Panc1 (cell line): ENCODE data around the gene TMEM43.

ENCODE experiments used
- POLR2AphosphoS5 ChIP-seq: IDR thresholded peaks from 2 replicates; pipeline ENCODE4 v1.6.1; 2012; ENCODE audit warnings: mild to moderate bottlenecking, low read depth, low read length, moderate library complexity
- TF ChIP-seq, protein P1 (sequence below): fragments of 450-650 bp; IDR thresholded peaks from 2 replicates; pipeline ENCODE4 v1.5.1; 2017; ENCODE audit warnings: mild to moderate bottlenecking

DNA sequence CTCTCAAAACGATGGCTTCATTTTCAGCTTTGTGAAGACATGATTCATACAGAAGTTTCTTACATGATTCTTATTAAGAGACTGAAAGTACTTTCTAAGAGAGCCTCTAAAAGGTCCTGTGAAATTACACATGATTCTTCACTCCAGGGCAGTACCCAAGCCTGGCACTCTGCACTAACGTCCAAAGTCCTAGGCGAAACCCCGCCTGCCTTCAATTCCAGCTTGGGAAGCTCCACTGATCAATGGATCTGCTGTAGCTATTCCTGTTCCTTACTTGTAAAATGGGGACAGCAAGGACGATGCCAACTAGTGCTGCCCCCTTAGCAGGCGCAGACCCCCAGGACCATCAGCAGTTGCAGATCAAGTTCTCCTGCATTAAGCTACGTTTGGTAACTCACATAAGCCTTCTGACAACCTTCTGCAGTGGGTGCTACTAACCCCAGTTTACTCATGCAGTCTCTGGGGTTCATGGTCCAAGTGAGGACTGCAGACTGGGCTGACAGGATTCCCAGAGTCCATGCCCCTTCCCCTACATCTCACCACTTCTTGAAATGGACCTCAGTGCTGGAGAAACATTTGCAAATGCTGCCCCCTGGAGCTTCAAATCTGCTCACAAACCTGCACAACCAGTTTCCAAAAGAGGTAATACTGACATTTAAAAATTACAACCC lies 10.8 kb upstream of the TMEM43 start:
- no peak for TF ChIP-seq POLR2AphosphoS5
- TF ChIP-seq, protein P1, sequence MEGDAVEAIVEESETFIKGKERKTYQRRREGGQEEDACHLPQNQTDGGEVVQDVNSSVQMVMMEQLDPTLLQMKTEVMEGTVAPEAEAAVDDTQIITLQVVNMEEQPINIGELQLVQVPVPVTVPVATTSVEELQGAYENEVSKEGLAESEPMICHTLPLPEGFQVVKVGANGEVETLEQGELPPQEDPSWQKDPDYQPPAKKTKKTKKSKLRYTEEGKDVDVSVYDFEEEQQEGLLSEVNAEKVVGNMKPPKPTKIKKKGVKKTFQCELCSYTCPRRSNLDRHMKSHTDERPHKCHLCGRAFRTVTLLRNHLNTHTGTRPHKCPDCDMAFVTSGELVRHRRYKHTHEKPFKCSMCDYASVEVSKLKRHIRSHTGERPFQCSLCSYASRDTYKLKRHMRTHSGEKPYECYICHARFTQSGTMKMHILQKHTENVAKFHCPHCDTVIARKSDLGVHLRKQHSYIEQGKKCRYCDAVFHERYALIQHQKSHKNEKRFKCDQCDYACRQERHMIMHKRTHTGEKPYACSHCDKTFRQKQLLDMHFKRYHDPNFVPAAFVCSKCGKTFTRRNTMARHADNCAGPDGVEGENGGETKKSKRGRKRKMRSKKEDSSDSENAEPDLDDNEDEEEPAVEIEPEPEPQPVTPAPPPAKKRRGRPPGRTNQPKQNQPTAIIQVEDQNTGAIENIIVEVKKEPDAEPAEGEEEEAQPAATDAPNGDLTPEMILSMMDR, result 0 out of 2 replicates have a peak, but pooled peaks have one; percentile 18
